Measurements from ENCODE around the gene DRAP1.

DRAP1 gene

DNA sequence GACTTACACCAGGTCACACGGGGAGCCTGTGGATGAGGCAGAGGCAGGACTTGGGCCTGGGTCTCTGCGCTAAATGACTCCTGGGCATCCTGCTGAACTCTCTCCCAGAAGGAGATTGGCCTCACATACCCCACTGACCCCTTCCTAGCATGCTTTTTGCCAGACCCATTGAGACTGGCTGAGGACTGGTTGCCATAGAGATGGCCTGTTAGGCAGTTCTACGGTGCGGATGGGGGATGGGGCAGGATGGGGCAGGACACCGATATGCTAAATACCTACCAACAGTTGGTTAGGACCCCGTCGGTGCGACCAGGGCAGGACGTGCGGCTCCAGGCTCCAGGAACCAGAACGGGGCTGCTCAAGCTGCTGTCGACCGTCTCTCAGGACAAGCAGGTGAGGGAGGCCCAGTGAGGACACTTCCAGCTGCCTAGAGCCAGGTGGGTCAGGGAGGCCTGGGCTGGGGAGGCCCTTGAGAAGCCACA lies 26.2 kb downstream of the DRAP1 start, which contains the start of gene TSGA10IP:
TSGA10IP (plus strand) TSS at position 51 of the 482 bp plus-strand sequence; CDS start at position 247, 196 bp downstream.
- Histone ChIP-seq H3K27ac (ENCODE audit: low read depth, low read length) (no peak within 1 kb of the TSS), H3K9me3 (ENCODE audit: control insufficient read depth, insufficient read depth, low read length) (no peaks in the 10 kb centered on the region), H4K20me1 (ENCODE audit: control insufficient read depth, insufficient read depth, low read depth, low read length) (no peaks in the 10 kb centered on the region), H3K4me2 (ENCODE audit: low read length) (no peak within 1 kb of the TSS), H3K9me2 (replicated peaks; ENCODE audit: control insufficient read depth, low read length) (no peaks in the 10 kb centered on the region), H3K4me1 (ENCODE audit: control insufficient read depth, low read length) (no peaks in the 10 kb centered on the region), H3K79me2 (ENCODE audit: control insufficient read depth, low read length) (no peaks in the 10 kb centered on the region), H3K36me3 (ENCODE audit: control insufficient read depth, low read length) (no peaks in the 10 kb centered on the region), H3K27me3 (ENCODE audit: control insufficient read depth, low read length) (peaks cover 10% of the 10 kb centered on the region; the same call in 1 of the 2 replicates), H3F3A (ENCODE audit: control insufficient read depth, insufficient read depth) (no peaks in the 10 kb centered on the region), H3K4me3 (ENCODE audit: low read length) (no peak within 1 kb of the TSS)
- no peak for TF ChIP-seq EZH2phosphoT487 (IDR thresholded peaks at IDR 0.05; ENCODE audit: borderline replicate concordance, low read length)
- TF ChIP-seq, protein P1, sequence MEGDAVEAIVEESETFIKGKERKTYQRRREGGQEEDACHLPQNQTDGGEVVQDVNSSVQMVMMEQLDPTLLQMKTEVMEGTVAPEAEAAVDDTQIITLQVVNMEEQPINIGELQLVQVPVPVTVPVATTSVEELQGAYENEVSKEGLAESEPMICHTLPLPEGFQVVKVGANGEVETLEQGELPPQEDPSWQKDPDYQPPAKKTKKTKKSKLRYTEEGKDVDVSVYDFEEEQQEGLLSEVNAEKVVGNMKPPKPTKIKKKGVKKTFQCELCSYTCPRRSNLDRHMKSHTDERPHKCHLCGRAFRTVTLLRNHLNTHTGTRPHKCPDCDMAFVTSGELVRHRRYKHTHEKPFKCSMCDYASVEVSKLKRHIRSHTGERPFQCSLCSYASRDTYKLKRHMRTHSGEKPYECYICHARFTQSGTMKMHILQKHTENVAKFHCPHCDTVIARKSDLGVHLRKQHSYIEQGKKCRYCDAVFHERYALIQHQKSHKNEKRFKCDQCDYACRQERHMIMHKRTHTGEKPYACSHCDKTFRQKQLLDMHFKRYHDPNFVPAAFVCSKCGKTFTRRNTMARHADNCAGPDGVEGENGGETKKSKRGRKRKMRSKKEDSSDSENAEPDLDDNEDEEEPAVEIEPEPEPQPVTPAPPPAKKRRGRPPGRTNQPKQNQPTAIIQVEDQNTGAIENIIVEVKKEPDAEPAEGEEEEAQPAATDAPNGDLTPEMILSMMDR (IDR thresholded peaks at IDR 0.05; ENCODE audit: low read depth, low read length, poor library complexity, severe bottlenecking), result no peak

DNA sequence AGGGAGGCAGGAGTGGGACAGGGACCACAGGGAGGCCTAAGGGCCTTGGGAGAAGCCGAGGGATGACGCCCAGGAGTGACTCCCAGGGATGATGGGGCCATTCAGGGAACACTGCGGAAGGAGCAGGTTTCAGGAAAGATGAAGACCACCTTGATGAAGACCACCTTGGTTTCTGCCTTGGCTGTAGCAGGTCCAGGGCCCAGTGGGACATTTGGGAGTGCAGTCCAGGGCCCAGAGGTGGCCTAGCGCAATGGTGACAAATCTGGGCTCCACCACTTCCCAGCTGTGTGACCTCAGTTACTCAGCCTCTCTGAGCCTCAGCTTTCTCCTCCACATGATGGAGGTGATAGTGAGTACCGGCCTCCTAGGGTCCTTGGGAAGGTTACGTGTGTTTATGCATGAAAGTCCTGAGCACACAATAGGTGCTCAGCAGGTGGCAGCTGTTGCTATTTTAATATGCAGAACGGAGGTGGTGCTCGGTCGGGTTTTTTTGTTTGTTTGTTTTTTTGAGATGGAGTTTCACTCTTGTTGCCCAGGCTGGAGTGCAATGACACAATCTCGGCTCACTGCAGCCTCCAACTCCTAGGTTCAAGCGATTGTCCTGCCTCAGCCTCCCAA lies 26.8 kb downstream of the DRAP1 start:
- no peaks in the 10 kb centered on the region for H3K9me2 ChIP-seq (replicated peaks; ENCODE audit: control insufficient read depth, low read length)
- H3K27me3 ChIP-seq (ENCODE audit: control insufficient read depth, low read length), result peaks cover 8% of the 10 kb centered on the region; the same call in 1 of the 2 replicates
- no peaks in the 10 kb centered on the region for H3F3A ChIP-seq (ENCODE audit: control insufficient read depth, insufficient read depth)
- no peaks in the 10 kb centered on the region for H3K79me2 ChIP-seq (ENCODE audit: control insufficient read depth, low read length)
- TF ChIP-seq EZH2phosphoT487 (IDR thresholded peaks at IDR 0.05; ENCODE audit: borderline replicate concordance, low read length), result no peak
- TF ChIP-seq, protein P1 (IDR thresholded peaks at IDR 0.05; ENCODE audit: low read depth, low read length, poor library complexity, severe bottlenecking), result no peak
- H3K36me3 ChIP-seq (ENCODE audit: control insufficient read depth, low read length), result no peaks in the 10 kb centered on the region
- H3K9me3 ChIP-seq (ENCODE audit: control insufficient read depth, insufficient read depth, low read length), result no peaks in the 10 kb centered on the region
- H4K20me1 ChIP-seq (ENCODE audit: control insufficient read depth, insufficient read depth, low read depth, low read length), result no peaks in the 10 kb centered on the region
- no peak overlapping the region for H3K27ac ChIP-seq (ENCODE audit: low read depth, low read length)
- H3K4me1 ChIP-seq (ENCODE audit: control insufficient read depth, low read length), result no peaks in the 10 kb centered on the region
- no peak overlapping the region for H3K4me3 ChIP-seq (ENCODE audit: low read length)
- no peak overlapping the region for H3K4me2 ChIP-seq (ENCODE audit: low read length)

DNA sequence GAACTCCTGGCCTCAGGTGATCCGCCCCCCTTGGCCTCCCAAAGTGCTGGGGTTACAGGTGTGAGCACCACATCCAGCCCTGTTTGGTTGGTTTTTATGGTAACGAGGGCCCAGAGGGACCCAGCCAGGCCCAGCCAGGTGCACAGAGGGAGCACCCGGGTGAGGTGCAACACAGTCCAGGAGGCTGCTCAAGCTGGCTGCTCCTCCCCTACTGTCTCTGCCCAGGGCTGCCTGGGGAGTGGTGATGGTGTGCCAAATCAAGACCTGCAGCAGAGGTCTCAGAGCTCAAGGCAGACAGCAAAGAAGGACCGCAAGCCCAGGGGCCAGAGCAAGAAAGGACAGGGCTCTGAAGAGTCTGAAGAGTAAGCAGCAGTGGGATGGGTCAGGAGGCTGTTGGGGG lies 27.4 kb downstream of the DRAP1 start:
- no peaks in the 10 kb centered on the region for H3K4me1 ChIP-seq (ENCODE audit: control insufficient read depth, low read length)
- no peaks in the 10 kb centered on the region for H3K79me2 ChIP-seq (ENCODE audit: control insufficient read depth, low read length)
- peaks cover 1% of the 10 kb centered on the region; the same call in 1 of the 2 replicates for H3K27me3 ChIP-seq (ENCODE audit: control insufficient read depth, low read length)
- no peaks in the 10 kb centered on the region for H4K20me1 ChIP-seq (ENCODE audit: control insufficient read depth, insufficient read depth, low read depth, low read length)
- no peak overlapping the region for H3K27ac ChIP-seq (ENCODE audit: low read depth, low read length)
- no peak overlapping the region for H3K4me3 ChIP-seq (ENCODE audit: low read length)
- H3K9me3 ChIP-seq (ENCODE audit: control insufficient read depth, insufficient read depth, low read length), result no peaks in the 10 kb centered on the region
- no peak overlapping the region for H3K4me2 ChIP-seq (ENCODE audit: low read length)
- no peaks in the 10 kb centered on the region for H3K9me2 ChIP-seq (replicated peaks; ENCODE audit: control insufficient read depth, low read length)
- no peak for TF ChIP-seq EZH2phosphoT487 (IDR thresholded peaks at IDR 0.05; ENCODE audit: borderline replicate concordance, low read length)
- no peaks in the 10 kb centered on the region for H3K36me3 ChIP-seq (ENCODE audit: control insufficient read depth, low read length)
- no peaks in the 10 kb centered on the region for H3F3A ChIP-seq (ENCODE audit: control insufficient read depth, insufficient read depth)

DNA sequence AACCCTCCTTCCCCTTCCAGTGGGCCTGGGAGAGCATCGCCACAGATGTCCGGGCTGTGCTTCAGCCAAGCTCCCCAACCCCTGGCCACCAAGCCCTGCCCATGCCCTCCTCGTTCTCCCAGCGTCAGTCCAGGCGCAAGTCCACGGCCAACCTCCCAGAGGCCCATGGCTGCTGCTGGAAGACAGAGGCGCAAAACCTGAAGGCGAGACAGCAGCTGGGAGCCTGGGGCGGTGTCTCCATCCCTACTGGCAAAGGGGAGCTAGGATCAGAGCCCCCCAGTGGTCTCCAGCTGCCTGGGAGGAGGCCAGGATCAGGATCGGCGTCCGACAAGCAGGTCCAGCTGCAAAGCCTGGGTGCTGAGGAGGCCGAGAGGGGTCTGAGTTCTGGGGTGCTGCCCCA lies 27.9 kb downstream of the DRAP1 start:
- no peaks in the 10 kb centered on the region for H3K27me3 ChIP-seq (ENCODE audit: control insufficient read depth, low read length)
- TF ChIP-seq EZH2phosphoT487 (IDR thresholded peaks at IDR 0.05; ENCODE audit: borderline replicate concordance, low read length), result no peak
- TF ChIP-seq, protein P1 (IDR thresholded peaks at IDR 0.05; ENCODE audit: low read depth, low read length, poor library complexity, severe bottlenecking), result no peak

More for the DNA sequence above, 27.9 kb downstream of the DRAP1 start:
- Histone ChIP-seq H3K4me3 (ENCODE audit: low read length) (no peak overlapping the region), H3K9me2 (replicated peaks; ENCODE audit: control insufficient read depth, low read length) (no peaks in the 10 kb centered on the region), H4K20me1 (ENCODE audit: control insufficient read depth, insufficient read depth, low read depth, low read length) (no peaks in the 10 kb centered on the region), H3K4me2 (ENCODE audit: low read length) (no peak overlapping the region), H3F3A (ENCODE audit: control insufficient read depth, insufficient read depth) (no peaks in the 10 kb centered on the region), H3K79me2 (ENCODE audit: control insufficient read depth, low read length) (no peaks in the 10 kb centered on the region), H3K27ac (ENCODE audit: low read depth, low read length) (no peak overlapping the region), H3K36me3 (ENCODE audit: control insufficient read depth, low read length) (no peaks in the 10 kb centered on the region), H3K9me3 (ENCODE audit: control insufficient read depth, insufficient read depth, low read length) (no peaks in the 10 kb centered on the region), H3K4me1 (ENCODE audit: control insufficient read depth, low read length) (no peaks in the 10 kb centered on the region)

Measured in DOHH2 (cell line).